Lung (tissue), 12 donors: ENCODE results near the gene TNS3. TPM values are rescaled to one million over a fixed set of nuclear protein-coding genes. Genes with fewer than 3 reads are reported as not detected.
"Not testable (repeated sequence)": the region's sequence is repeated elsewhere in the genome, so short reads cannot be mapped to it uniquely, and the experiment has no call there.

ENCODE experiments used
- ATAC-seq: fragments of 200-7000 bp; cut with Tn5 transposase; one replicate; pipeline ENCODE4 v1.9.1; 2020; ENCODE audit warnings: moderate number of reproducible peaks; ENCODE audit not compliant: insufficient read depth, low FRiP score
- DNase-seq, 3 donors: peaks; one replicate each; pipeline ENCODE4 v3.0.0-alpha.2; 2013 to 2017
- H3K27ac ChIP-seq, 2 donors: one replicate each; pipeline ENCODE4 v1.5.1; 2013; ENCODE audit warnings: mild to moderate bottlenecking in 2 of 2, moderate library complexity in 2 of 2, control low read depth in 1 of 2, inconsistent platforms in 1 of 2, low read depth in 1 of 2, low read length in 1 of 2
- H3K27me3 ChIP-seq, 3 donors: one replicate each; pipeline ENCODE4 v1.5.1; 2013; ENCODE audit warnings: low read length in 2 of 3; ENCODE audit not compliant: control insufficient read depth in 3 of 3, insufficient read depth in 3 of 3
- H3K36me3 ChIP-seq, 4 donors: one replicate each; pipeline ENCODE4 v1.5.1; 2013; ENCODE audit warnings: low read length in 4 of 4, mild to moderate bottlenecking in 1 of 4, moderate library complexity in 1 of 4; ENCODE audit not compliant: control insufficient read depth in 4 of 4, insufficient read depth in 4 of 4
- H3K4me1 ChIP-seq, 5 donors: one replicate each; pipeline ENCODE4 v1.5.1; 2013; ENCODE audit warnings: low read length in 5 of 5, mild to moderate bottlenecking in 2 of 5, moderate library complexity in 1 of 5; ENCODE audit not compliant: control insufficient read depth in 5 of 5, insufficient read depth in 5 of 5
- H3K4me3 ChIP-seq: one replicate; pipeline ENCODE4 v1.5.1; 2013; ENCODE audit warnings: mild to moderate bottlenecking, control low read depth, moderate library complexity
- H3K9ac ChIP-seq, 2 donors: one replicate each; pipeline ENCODE4 v1.5.1; 2013; ENCODE audit warnings: low read length in 2 of 2, control low read depth in 1 of 2; ENCODE audit not compliant: insufficient read depth in 1 of 2
- H3K9me3 ChIP-seq, 4 donors: one replicate each; pipeline ENCODE4 v1.5.1; 2013; ENCODE audit warnings: low read length in 3 of 4, mild to moderate bottlenecking in 1 of 4, moderate library complexity in 1 of 4; ENCODE audit not compliant: control insufficient read depth in 4 of 4, insufficient read depth in 3 of 4
- CTCF ChIP-seq: IDR thresholded peaks from 2 replicates; pipeline ENCODE4 v1.5.1; 2012; ENCODE audit warnings: mild to moderate bottlenecking; ENCODE audit errors: control extremely low read depth, extremely low read depth
- WGBS, 2 donors: extraction: QIAGEN DNeasy Blood & Tissue Kit; methylation state at CpG; one replicate each; pipeline ENCODE4 v1.1.7; 2013; 5-methylcytosine and 5-hydroxymethylcytosine counted together
- polyA plus RNA-seq, 2 donors: library from polyadenylated mRNA; stranded (reverse); fragments of 200-250 nt; gene quantifications; one replicate each; pipeline ENCODE4 v1.2.1, GENCODE V29; 2013
- total RNA-seq, 2 donors: library from RNA; depleted of rRNA in 1 of 2; stranded (reverse); fragments of >200 nt in 1 of 2; gene quantifications; one replicate each; pipeline ENCODE4 v1.2.1, GENCODE V29; 2014 to 2021
- donor health status: control.
- donor health status: control.
- donor health status: Bipolar disorder and iron deficiency.
- donor health status: healthy.
- donor health status: DM: yes; HTN: yes; CAD: no.

Gene TNS3
- total and polyA plus RNA-seq, 4 donors = 23.8 to 140 (median 85.7) TPM

- peaks cover 0 to 8% (median 5%) of the 10 kb centered on the region in 4 donors for H3K36me3 ChIP-seq
- DNase-seq (no peak), ATAC-seq (no peak)
- H3K27ac ChIP-seq = peak overlapping the region in 1 of 2 donors; percentile 61
- no peak overlapping the region for H3K4me3 ChIP-seq
- TF ChIP-seq CTCF = no peak
- H3K4me1 ChIP-seq = peaks cover 0 to 25% (median 7%) of the 10 kb centered on the region in 5 donors
- H3K9me3 ChIP-seq = peaks cover 0 to 2% (median 0%) of the 10 kb centered on the region in 4 donors
- 90 to 93% methylated on average over 9 of the region's 9 CpGs for WGBS, 2 donors
- peak overlapping the region in 1 of 2 donors; percentile 43 for H3K9ac ChIP-seq
- no peaks in the 10 kb centered on the region for H3K27me3 ChIP-seq
These were observed 110.6 kb downstream of the TNS3 start for GRCh38 chr7:47471358-47471703.

GRCh38 chr7:47470567-47471357, 111.1 kb downstream of the TNS3 start:
- Histone ChIP-seq H3K36me3 (peaks cover 0 to 8% (median 5%) of the 10 kb centered on the region in 4 donors), H3K4me3 (no peak overlapping the region), H3K4me1 (peaks cover 0 to 22% (median under 1%) of the 10 kb centered on the region in 5 donors), H3K9me3 (peaks cover 0 to 2% (median 0%) of the 10 kb centered on the region in 4 donors), H3K9ac (peak overlapping the region in 1 of 2 donors; percentile 43), H3K27ac (peak overlapping the region in 1 of 2 donors; percentile 61), H3K27me3 (no peaks in the 10 kb centered on the region)
- TF ChIP-seq CTCF = no peak
- ATAC-seq (no peak), DNase-seq (peak; percentile 68 to 81 (median 69))
- 75 to 84% methylated on average over 13 of the region's 13 CpGs for WGBS, 2 donors

- H3K36me3 ChIP-seq, H3K9ac ChIP-seq, H3K9me3 ChIP-seq, H3K27me3 ChIP-seq, DNase-seq, ATAC-seq, H3K27ac ChIP-seq, H3K4me3 ChIP-seq: not testable (repeated sequence)
- 85 to 90% methylated on average over 5 of the region's 5 CpGs for WGBS, 2 donors
- peaks cover 0 to 14% (median 0%) of the 10 kb centered on the region in 5 donors for H3K4me1 ChIP-seq
These were observed 112.1 kb downstream of the TNS3 start for GRCh38 chr7:47469846-47470245.

GRCh38 chr7:47466832-47467231, 115.1 kb downstream of the TNS3 start:
- no peak overlapping the region for H3K9ac ChIP-seq
- H3K36me3 ChIP-seq = peaks cover 0 to 5% (median 2%) of the 10 kb centered on the region in 4 donors
- H3K4me3 ChIP-seq = no peak overlapping the region
- peak overlapping the region in 1 of 2 donors; percentile 64 for H3K27ac ChIP-seq
- ATAC-seq (no peak), DNase-seq (no peak)
- no peak for TF ChIP-seq CTCF
- H3K4me1 ChIP-seq = peaks cover 0 to 12% (median 4%) of the 10 kb centered on the region in 5 donors
- peaks cover 0 to 2% (median 0%) of the 10 kb centered on the region in 4 donors for H3K9me3 ChIP-seq
- WGBS, 2 donors = 85 to 88% methylated on average over 4 of the region's 4 CpGs
- H3K27me3 ChIP-seq = no peaks in the 10 kb centered on the region
